ENCODE results near the gene RERE. TPM values are rescaled to one million over a fixed set of nuclear protein-coding genes. Genes with fewer than 3 reads are reported as not detected.

RERE gene
- polyA plus RNA-seq, 1 of the 3 experiments (the other 2 are of a cell fraction) = 8.1 TPM

- WGBS (ENCODE audit: low lambda C conversion rate) = 92% methylated on average over 13 of the region's 13 CpGs
- H3K9me3 ChIP-seq = no peaks in the 10 kb centered on the region
- peaks cover 77 to 81% of the 10 kb centered on the region in 2 experiments for H3K36me3 ChIP-seq (replicated peaks in 1 of 2; ENCODE audit: control insufficient read depth in 1 of 2, insufficient read depth in 2 of 2, low read length in 1 of 2)
- H4K20me1 ChIP-seq (ENCODE audit: insufficient read depth) = peaks cover 91% of the 10 kb centered on the region
- H2AFZ ChIP-seq (ENCODE audit: low read depth) = no peak overlapping the region
- ChIA-PET CTCF (interaction anchor here (1.0 to 10.9 kb wide), 7 partner anchors 10 to 371 kb away, joined by 3 to 107 read pairs (median 4); partner anchors contain the start of gene ENO1), POLR2A (no interaction called here)
- no peak overlapping the region; a peak in 1 of 4 replicates for H3K27ac ChIP-seq (ENCODE audit: low read depth in 2 of 2, low read length in 1 of 2)
- H3K4me1 ChIP-seq (ENCODE audit: control insufficient read depth in 1 of 2, insufficient read depth in 2 of 2, low read depth in 1 of 2, low read length in 1 of 2) = 0 out of 4 replicates have a peak, but pooled peaks cover 0 to under 1% of the 10 kb centered on the region in 2 experiments
- DNase-seq = no peak
- H3K9me2 ChIP-seq = no peaks in the 10 kb centered on the region
- peaks cover 96% of the 10 kb centered on the region for H3F3A ChIP-seq (replicated peaks; ENCODE audit: insufficient read depth)
- no peak overlapping the region for H3K9ac ChIP-seq
- no peaks in the 10 kb centered on the region for H3K27me3 ChIP-seq (ENCODE audit: insufficient read depth)
- no peak overlapping the region for H3K4me3 ChIP-seq (ENCODE audit: low read depth in 2 of 2, low read length in 1 of 2)
- no peak for TF ChIP-seq RFX5 (IDR thresholded peaks at IDR 0.05; ENCODE audit: low read length)
- no peak for TF ChIP-seq GATA2 (CRISPR knock-in tag; IDR thresholded peaks at IDR 0.05)
- TF ChIP-seq TAF1 (IDR thresholded peaks at IDR 0.05; ENCODE audit: borderline replicate concordance, low read depth, low read length) = no peak
- TF ChIP-seq EZH2phosphoT487 (IDR thresholded peaks at IDR 0.05; ENCODE audit: borderline replicate concordance, low read depth) = no peak
- TF ChIP-seq FOXM1 (IDR thresholded peaks at IDR 0.05; ENCODE audit: low read depth) = no peak
- TF ChIP-seq SIN3A (IDR thresholded peaks at IDR 0.05; ENCODE audit: borderline replicate concordance, low read depth, low read length) = no peak
- no peak for TF ChIP-seq REST (IDR thresholded peaks at IDR 0.05; ENCODE audit: low read depth, low read length)
- no peak for TF ChIP-seq SMC3 (IDR thresholded peaks at IDR 0.05; ENCODE audit: low read depth, low read length)
- no peak for TF ChIP-seq JUND (IDR thresholded peaks at IDR 0.05)
- no peak for TF ChIP-seq CTCF (IDR thresholded peaks at IDR 0.05)
- no peak for TF ChIP-seq CHD2 (IDR thresholded peaks at IDR 0.05; ENCODE audit: low read length, partially characterized antibody)
- TF ChIP-seq YY1 (IDR thresholded peaks at IDR 0.05; ENCODE audit: low read depth) = no peak
- peaks cover 54% of the 10 kb centered on the region for H3K79me2 ChIP-seq (ENCODE audit: insufficient read depth)
- no peak overlapping the region for H3K4me2 ChIP-seq
Observed at GRCh38 chr1:8863794-8864233, 46.4 kb upstream of the RERE start.

Data from SK-N-SH (cell line).